Osteocyte (in vitro differentiated cells): ENCODE data around the gene NEK7. TPM values are rescaled to one million over a fixed set of nuclear protein-coding genes. Genes with fewer than 3 reads are reported as not detected.

ENCODE experiments used
- DNase-seq: peaks from one replicate; pipeline ENCODE4 v3.0.0; 2021; ENCODE audit warnings: mixed read lengths; ENCODE audit not compliant: unreplicated experiment; ENCODE audit errors: extremely low spot score
- H3K27ac Mint-ChIP-seq: one replicate; pipeline ENCODE4 v1.8.0; 2021; ENCODE audit warnings: mild to moderate bottlenecking, mixed read lengths; ENCODE audit not compliant: unreplicated experiment
- H3K27me3 Mint-ChIP-seq: one replicate; pipeline ENCODE4 v1.8.0; 2021; ENCODE audit warnings: mixed read lengths; ENCODE audit not compliant: unreplicated experiment
- H3K36me3 Mint-ChIP-seq: one replicate; pipeline ENCODE4 v1.8.0; 2021; ENCODE audit warnings: mixed read lengths; ENCODE audit not compliant: unreplicated experiment
- H3K4me1 Mint-ChIP-seq: one replicate; pipeline ENCODE4 v1.8.0; 2021; ENCODE audit warnings: mixed read lengths; ENCODE audit not compliant: unreplicated experiment
- H3K4me3 Mint-ChIP-seq: one replicate; pipeline ENCODE4 v1.8.0; 2021; ENCODE audit warnings: mild to moderate bottlenecking, moderate library complexity, mixed read lengths; ENCODE audit not compliant: unreplicated experiment
- H3K9me3 Mint-ChIP-seq: one replicate; pipeline ENCODE4 v1.8.0; 2021; ENCODE audit warnings: mixed read lengths; ENCODE audit not compliant: unreplicated experiment
- CTCF ChIP-seq: fragments of 200-600 bp; sonication (generic); IDR thresholded peaks from 2 replicates; pipeline ENCODE4 v1.5.0; 2021; ENCODE audit warnings: antibody characterized with exemption, mild to moderate bottlenecking, moderate library complexity
- total RNA-seq: library from RNA; stranded (reverse); gene quantifications from 2 replicates; pipeline ENCODE4 v1.2.1, GENCODE V29; 2021

The NEK7 gene
- total RNA-seq, 1 donor from 2014 or later, result 61.6 TPM

- no peak overlapping the region for H3K4me3 Mint-ChIP-seq
- peaks cover 54% of the 10 kb centered on the region for H3K4me1 Mint-ChIP-seq
- peak overlapping the region; percentile 72 for H3K27ac Mint-ChIP-seq
- DNase-seq, result no peak
- TF ChIP-seq CTCF, result no peak
- H3K36me3 Mint-ChIP-seq, result peaks cover 2% of the 10 kb centered on the region
- H3K27me3 Mint-ChIP-seq, result no peaks in the 10 kb centered on the region
- peaks cover 5% of the 10 kb centered on the region for H3K9me3 Mint-ChIP-seq
Observed at GRCh38 chr1:198167436-198167934, 10.7 kb downstream of the NEK7 start.

DNA sequence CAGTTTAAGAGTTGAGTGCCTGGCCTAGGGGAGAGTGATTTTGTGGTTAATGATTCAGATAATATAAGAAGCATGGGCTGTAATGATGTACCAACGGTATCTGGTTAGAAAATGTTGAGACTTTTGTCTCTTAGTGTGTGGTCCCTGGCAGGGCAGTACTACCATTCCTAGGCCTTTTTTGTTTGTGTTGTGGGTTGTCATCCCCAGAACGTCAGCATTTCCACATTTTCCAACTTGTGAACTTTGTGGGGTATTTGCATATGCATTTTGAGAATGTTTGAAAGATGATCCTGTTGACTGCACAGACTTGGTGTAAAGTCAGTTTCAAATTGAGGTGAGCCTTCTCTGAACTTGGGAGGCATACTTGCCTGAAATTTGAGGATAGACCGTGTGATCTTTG lies 11.4 kb downstream of the NEK7 start:
- H3K27ac Mint-ChIP-seq, result peak overlapping the region; percentile 72

DNA sequence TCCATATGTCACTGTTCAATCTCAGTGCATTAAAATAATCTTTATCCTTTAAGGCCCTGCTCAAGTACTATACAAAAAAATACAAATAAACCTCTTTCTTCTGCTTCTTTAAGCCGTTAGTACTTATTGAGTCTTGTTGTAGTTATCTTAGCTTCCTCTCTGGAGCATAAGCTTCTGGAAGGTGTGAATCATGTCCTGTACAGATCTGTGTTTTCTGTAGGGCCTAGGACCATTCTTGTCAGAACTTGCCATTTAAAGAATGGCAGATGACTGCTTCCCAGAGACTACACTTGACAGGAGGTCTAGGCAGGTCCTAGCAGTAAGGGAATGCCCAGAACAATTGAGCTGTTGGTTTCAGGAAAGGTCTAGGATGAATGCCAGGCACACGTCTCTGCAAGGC lies 12.9 kb downstream of the NEK7 start:
- no peak for TF ChIP-seq CTCF
- no peaks in the 10 kb centered on the region for H3K27me3 Mint-ChIP-seq
- no peak overlapping the region for H3K27ac Mint-ChIP-seq
- DNase-seq, result no peak
- H3K9me3 Mint-ChIP-seq, result peaks cover 5% of the 10 kb centered on the region
- peaks cover 65% of the 10 kb centered on the region for H3K4me1 Mint-ChIP-seq
- H3K4me3 Mint-ChIP-seq, result no peak overlapping the region
- peaks cover 2% of the 10 kb centered on the region for H3K36me3 Mint-ChIP-seq

More for the DNA sequence above, 11.4 kb downstream of the NEK7 start:
- peaks cover 55% of the 10 kb centered on the region for H3K4me1 Mint-ChIP-seq
- H3K36me3 Mint-ChIP-seq, result peaks cover 2% of the 10 kb centered on the region
- DNase-seq, result no peak
- TF ChIP-seq CTCF, result no peak
- H3K27me3 Mint-ChIP-seq, result no peaks in the 10 kb centered on the region
- H3K9me3 Mint-ChIP-seq, result peaks cover 5% of the 10 kb centered on the region
- H3K4me3 Mint-ChIP-seq, result no peak overlapping the region

GRCh38 chr1:198171667-198172540 lies 15.1 kb downstream of the NEK7 start:
- Mint-ChIP-seq H3K9me3 (no peaks in the 10 kb centered on the region), H3K36me3 (no peaks in the 10 kb centered on the region), H3K27ac (peak overlapping the region; percentile 0), H3K4me3 (no peak overlapping the region), H3K4me1 (peaks cover 75% of the 10 kb centered on the region), H3K27me3 (no peaks in the 10 kb centered on the region)
- DNase-seq, result no peak
- no peak for TF ChIP-seq CTCF

GRCh38 chr1:198173832-198174231 lies 17.0 kb downstream of the NEK7 start:
- no peaks in the 10 kb centered on the region for H3K36me3 Mint-ChIP-seq
- peaks cover 66% of the 10 kb centered on the region for H3K4me1 Mint-ChIP-seq
- no peaks in the 10 kb centered on the region for H3K9me3 Mint-ChIP-seq
- no peaks in the 10 kb centered on the region for H3K27me3 Mint-ChIP-seq
- no peak for DNase-seq
- no peak overlapping the region for H3K4me3 Mint-ChIP-seq
- no peak for TF ChIP-seq CTCF
- H3K27ac Mint-ChIP-seq, result no peak overlapping the region
